ENCODE data around the gene SORD.

The SORD gene

DNA sequence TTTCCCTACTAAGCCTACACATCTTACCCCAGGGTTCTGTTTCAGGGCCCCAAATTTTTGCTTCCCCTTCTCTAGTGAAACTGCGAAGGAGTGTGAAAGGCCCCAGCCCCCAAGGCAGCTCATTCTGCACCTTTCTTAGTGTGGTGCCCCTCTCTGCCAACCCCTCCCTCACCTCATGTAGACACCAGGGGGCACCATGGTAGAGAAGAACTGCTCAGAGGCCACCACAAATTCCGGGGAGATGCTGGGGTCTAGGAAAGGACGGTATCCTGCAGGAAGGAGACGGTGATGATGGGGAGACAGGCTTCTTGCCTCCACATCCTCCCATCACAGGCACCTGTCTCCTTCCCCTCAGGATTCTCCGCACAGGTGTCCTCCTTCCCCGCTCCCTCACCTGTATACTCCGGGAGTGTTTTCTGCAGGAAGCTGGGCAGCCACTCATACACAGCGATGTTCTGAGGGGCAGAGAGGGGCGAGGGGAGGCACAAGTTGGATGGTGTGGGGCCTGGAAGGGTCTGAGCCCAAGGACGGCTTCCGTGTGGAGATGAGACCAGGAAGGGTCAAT lies 87.3 kb downstream of the SORD start:
- Histone ChIP-seq H3K27ac (no peak overlapping the region), H3K4me3 (no peak overlapping the region)
- no peak for DNase-seq (ENCODE audit: low spot score)
- TF ChIP-seq, protein P1, sequence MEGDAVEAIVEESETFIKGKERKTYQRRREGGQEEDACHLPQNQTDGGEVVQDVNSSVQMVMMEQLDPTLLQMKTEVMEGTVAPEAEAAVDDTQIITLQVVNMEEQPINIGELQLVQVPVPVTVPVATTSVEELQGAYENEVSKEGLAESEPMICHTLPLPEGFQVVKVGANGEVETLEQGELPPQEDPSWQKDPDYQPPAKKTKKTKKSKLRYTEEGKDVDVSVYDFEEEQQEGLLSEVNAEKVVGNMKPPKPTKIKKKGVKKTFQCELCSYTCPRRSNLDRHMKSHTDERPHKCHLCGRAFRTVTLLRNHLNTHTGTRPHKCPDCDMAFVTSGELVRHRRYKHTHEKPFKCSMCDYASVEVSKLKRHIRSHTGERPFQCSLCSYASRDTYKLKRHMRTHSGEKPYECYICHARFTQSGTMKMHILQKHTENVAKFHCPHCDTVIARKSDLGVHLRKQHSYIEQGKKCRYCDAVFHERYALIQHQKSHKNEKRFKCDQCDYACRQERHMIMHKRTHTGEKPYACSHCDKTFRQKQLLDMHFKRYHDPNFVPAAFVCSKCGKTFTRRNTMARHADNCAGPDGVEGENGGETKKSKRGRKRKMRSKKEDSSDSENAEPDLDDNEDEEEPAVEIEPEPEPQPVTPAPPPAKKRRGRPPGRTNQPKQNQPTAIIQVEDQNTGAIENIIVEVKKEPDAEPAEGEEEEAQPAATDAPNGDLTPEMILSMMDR (IDR thresholded peaks at IDR 0.05) = no peak

DNA sequence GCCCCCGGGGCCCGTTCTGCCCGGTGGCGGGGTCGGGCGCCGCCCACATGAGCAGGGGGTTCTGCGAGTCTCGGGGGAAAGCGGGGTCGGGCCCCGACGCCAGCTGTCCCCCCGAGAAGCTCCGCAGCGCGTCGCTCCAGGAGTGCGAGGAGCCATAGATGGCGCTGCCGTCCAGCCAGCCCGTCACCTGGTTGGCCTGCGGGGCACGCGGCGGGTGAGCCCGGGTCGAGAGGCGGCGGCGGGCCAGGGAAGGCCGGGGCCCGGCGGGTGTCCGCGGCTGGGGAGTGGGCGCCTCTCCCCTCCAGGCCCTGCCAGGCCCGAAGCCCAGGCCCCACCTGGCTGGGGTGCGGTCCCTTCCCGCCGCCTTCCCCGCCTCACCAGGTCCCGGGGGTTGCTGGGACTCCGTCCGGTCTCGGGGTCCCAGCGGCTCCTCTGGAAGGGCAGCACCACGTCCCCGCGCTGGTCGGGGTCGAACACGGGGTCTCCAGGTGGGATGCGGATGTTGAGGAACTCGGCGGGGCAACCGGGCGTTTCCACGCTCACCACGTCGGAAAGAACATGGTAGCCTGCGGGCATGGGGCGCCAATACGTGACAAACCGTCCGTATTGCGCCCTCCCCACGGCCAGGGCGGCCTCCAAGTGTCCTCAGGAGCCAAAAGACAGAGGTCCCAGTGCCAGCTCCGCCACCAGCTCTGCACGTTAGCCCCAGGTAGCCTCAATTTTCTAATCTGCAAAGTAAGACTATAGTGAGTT lies 88.6 kb downstream of the SORD start:
- no peak for DNase-seq (ENCODE audit: low spot score)
- no peak overlapping the region for H3K27ac ChIP-seq
- TF ChIP-seq, protein P1 (IDR thresholded peaks at IDR 0.05) = no peak
- peak overlapping the region; percentile 49 for H3K4me3 ChIP-seq

DNA sequence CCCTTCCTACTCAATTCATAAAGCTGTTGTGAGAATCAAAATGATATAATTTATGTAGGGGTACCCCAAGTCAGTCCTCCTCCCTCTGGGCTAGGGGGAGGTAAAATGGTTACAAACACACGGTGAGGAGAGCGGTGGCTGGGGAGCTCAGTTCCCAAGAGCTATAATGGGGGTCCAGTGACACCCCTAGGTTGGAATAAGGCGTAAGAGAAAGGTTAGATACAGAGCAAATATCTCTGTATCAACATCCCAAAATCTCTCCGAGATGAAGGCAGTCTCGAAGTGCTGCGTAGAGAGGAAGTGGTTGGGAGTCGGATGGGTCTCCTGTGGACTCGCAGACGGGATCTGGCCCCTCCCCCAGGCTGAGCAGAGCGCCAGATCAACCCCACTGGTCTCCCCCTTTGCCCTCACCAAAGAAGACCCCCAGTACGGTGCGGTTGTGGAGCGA lies 89.2 kb downstream of the SORD start:
- Histone ChIP-seq H3K27ac (no peak overlapping the region), H3K4me3 (peak overlapping the region; percentile 49)
- TF ChIP-seq, protein P1 (IDR thresholded peaks at IDR 0.05) = no peak
- DNase-seq (ENCODE audit: low spot score) = no peak

DNA sequence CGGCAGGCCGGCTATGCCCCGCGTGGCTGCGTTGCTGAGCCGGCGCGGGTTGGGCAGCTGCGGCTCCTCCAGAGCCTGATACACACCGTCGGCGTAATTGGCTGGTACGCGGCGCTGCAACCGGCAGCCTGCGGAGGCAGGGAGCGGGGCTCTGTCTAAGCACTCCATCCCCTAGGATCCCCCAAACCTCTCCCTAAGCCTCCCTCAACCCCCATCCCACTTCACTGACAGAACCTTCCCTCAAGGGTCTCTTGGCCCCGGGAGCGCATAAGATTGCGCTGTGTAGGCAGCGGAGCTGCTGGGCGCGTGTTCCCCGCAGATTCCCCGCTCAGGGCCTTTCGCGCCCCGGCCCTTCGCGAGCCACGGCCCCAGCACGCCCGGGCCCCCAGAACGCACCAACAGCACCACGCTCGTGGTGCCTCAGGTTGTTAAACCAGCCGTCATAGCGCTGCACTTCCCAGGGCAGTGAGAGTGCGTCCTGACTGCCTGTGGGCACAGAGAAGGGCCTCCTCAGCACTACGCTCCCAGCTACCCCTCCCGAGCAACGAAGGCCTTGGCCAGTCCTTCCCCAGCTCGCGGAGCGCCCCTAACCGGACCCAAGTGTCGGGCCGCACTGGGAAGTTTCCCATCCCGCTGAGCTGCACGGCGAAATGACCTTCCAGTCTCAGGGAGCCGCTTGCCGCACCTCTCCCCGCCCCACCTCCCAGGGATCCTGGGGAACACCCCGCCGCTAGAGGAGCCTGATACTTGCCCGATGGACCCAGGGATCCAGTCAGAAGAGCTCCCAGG lies 89.8 kb downstream of the SORD start:
- TF ChIP-seq, protein P1 (IDR thresholded peaks at IDR 0.05) = no peak
- no peak overlapping the region for H3K27ac ChIP-seq
- no peak for DNase-seq (ENCODE audit: low spot score)
- H3K4me3 ChIP-seq = peak overlapping the region; percentile 49

DNA sequence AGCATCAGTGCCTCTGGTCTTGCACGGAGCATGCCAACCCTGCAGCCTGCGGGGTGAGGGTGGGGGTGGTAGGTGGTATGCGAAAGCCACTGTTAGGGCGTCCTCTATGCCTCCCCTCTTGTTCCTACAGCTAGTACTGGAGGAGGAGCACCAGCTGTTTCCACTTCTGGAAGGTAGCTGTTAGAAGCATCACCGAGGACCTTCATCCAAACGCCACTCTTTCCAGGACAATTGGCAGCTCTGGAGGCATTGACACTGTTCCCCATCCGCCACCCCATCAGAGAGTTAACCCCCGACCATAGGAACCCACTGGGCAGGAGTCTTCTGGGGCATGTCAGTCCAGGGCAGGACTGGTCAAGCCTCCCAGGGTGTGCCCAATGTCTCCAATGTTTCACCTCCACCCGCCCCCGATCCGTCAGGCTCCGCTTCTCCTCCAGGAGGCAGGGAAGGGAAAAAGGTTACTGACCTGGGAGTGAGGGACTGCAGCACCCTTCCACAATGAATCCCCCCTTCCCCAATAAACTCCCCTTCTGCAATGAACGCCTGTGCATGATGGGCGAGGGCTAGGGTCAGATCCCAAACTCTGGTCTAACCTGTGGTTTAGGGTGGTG lies 90.5 kb downstream of the SORD start:
- H3K4me3 ChIP-seq = peak overlapping the region; percentile 49
- TF ChIP-seq, protein P1 (IDR thresholded peaks at IDR 0.05) = no peak
- no peak for DNase-seq (ENCODE audit: low spot score)

DNA sequence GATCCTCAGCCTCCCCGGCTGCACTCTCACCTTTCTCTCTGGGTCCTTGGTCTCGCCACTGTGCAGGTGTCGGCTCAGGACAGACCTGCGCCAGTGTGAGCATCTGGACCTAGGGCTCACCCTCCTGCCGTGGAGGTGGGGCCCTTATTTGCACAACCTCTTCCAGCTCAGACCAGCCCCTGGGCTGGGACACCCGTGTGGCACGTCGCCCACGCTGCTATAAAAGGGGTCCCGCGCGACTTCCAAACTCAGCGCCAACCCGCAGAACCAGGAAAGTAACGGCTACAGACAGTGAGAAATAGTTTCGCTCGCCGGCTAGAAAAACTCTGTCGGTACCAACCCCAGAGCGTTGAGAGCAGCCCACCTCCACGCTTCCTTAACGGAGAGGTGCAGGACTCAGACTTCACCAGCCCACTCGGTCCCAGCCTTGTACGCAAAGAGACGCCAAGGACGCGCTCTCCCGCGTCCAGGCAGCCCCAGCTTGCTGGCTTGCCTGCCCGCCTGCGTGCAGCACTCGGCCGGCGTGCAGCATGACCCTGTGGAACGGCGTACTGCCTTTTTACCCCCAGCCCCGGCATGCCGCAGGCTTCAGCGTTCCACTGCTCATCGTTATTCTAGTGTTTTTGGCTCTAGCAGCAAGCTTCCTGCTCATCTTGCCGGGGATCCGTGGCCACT lies 91.2 kb downstream of the SORD start, which contains the start of the genes DUOX2 and DUOXA2:
TSS of gene DUOX2 (minus strand) at position 97 of the 675 bp plus-strand sequence. CDS start 761 bp downstream, outside the sequence.
TSS of gene DUOXA2 (plus strand) at position 251 of the 675 bp plus-strand sequence. CDS start at position 531, 280 bp downstream.
- DNase-seq (ENCODE audit: low spot score) = no peak
- Histone ChIP-seq H3K4me3 (peak within 1 kb of the TSS; percentile 49), H3K27ac (no peak within 1 kb of the TSS)
- TF ChIP-seq, protein P1 (IDR thresholded peaks at IDR 0.05) = no peak

More for the DNA sequence above, 90.5 kb downstream of the SORD start:
- H3K27ac ChIP-seq = no peak overlapping the region

All from coronary artery (tissue), 2 donors.